Thoracic aorta (tissue), 2 donors: ENCODE measurements around the gene CPZ. TPM values are rescaled to one million over a fixed set of nuclear protein-coding genes. Genes with fewer than 3 reads are reported as not detected.
"Not testable (repeated sequence)": the region's sequence is repeated elsewhere in the genome, so short reads cannot be mapped to it uniquely, and the experiment has no call there.

Experiments used
- ATAC-seq: fragments of 150-250 bp; one replicate; pipeline ENCODE4 v1.8.0; 2017; ENCODE audit warnings: low read depth; ENCODE audit not compliant: insufficient number of reproducible peaks, low FRiP score
- DNase-seq: peaks from one replicate; pipeline ENCODE4 v3.0.0-alpha.2; 2020; ENCODE audit warnings: low spot score
- H3K27ac ChIP-seq, 2 donors: fragments of 200-600 bp; sonication (generic); 1 replicate in 1 of 2; 2 replicates in 1 of 2; pipeline ENCODE4 v1.5.1; 2016; ENCODE audit warnings: mild to moderate bottlenecking in 2 of 2, moderate library complexity in 2 of 2
- H3K27me3 ChIP-seq: fragments of 200-600 bp; sonication (generic); replicated peaks from 2 replicates; pipeline ENCODE4 v1.6.0; 2016; ENCODE audit warnings: mild to moderate bottlenecking; ENCODE audit not compliant: insufficient read depth
- H3K36me3 ChIP-seq: fragments of 200-600 bp; sonication (generic); one replicate; pipeline ENCODE4 v1.5.1; 2016
- H3K4me1 ChIP-seq, 2 donors: fragments of 200-600 bp; sonication (generic); 1 replicate in 1 of 2; 2 replicates in 1 of 2; pipeline versions ENCODE4 v1.5.1 to v1.6.0; 2016; ENCODE audit warnings: low read depth in 2 of 2, mild to moderate bottlenecking in 1 of 2; ENCODE audit not compliant: control insufficient read depth in 1 of 2
- H3K4me3 ChIP-seq: fragments of 200-600 bp; sonication (generic); 2 replicates; pipeline ENCODE4 v1.5.1; 2016; ENCODE audit warnings: mild to moderate bottlenecking
- H3K9me3 ChIP-seq: fragments of 200-600 bp; sonication (generic); 2 replicates; pipeline ENCODE4 v1.5.1; 2016
- CTCF ChIP-seq: fragments of 200-600 bp; sonication (generic); IDR thresholded peaks from one replicate; pipeline ENCODE4 v1.5.1; 2019; ENCODE audit warnings: antibody characterized with exemption
- total RNA-seq, 2 donors: library from RNA; depleted of rRNA; stranded (reverse); fragments of >200 nt; gene quantifications; one replicate each; pipeline versions ENCODE4 v1.1.0 to v1.2.3, GENCODE V29; 2016

CPZ gene
- total RNA-seq, 2 donors from 2014 or later: 3.0 to 6.1 TPM

- Histone ChIP-seq H3K9me3 (no peaks in the 10 kb centered on the region), H3K27ac (no peak overlapping the region), H3K4me3 (no peak overlapping the region), H3K4me1 (no peaks in the 10 kb centered on the region), H3K36me3 (no peaks in the 10 kb centered on the region), H3K27me3 (no peaks in the 10 kb centered on the region)
- no peak for DNase-seq
- TF ChIP-seq CTCF: no peak
- ATAC-seq: no peak
Observed at GRCh38 chr4:8618421-8618820, 25.9 kb downstream of the CPZ start.

GRCh38 chr4:8618961-8619720, 26.6 kb downstream of the CPZ start:
- no peak overlapping the region for H3K27ac ChIP-seq
- no peaks in the 10 kb centered on the region for H3K9me3 ChIP-seq
- no peak for TF ChIP-seq CTCF
- ATAC-seq (no peak), DNase-seq (no peak)
- H3K4me3 ChIP-seq: no peak overlapping the region
- no peaks in the 10 kb centered on the region for H3K4me1 ChIP-seq
- no peaks in the 10 kb centered on the region for H3K27me3 ChIP-seq
- H3K36me3 ChIP-seq: no peaks in the 10 kb centered on the region

GRCh38 chr4:8621135-8621534, 28.6 kb downstream of the CPZ start:
- not testable (repeated sequence) for H3K4me1 ChIP-seq, H3K27me3 ChIP-seq, ATAC-seq, DNase-seq, H3K27ac ChIP-seq, H3K36me3 ChIP-seq, H3K9me3 ChIP-seq, H3K4me3 ChIP-seq

- ATAC-seq, H3K9me3 ChIP-seq, DNase-seq: not testable (repeated sequence)
Observed at GRCh38 chr4:8624601-8625272, 32.2 kb downstream of the CPZ start.

GRCh38 chr4:8630240-8630905, 37.8 kb downstream of the CPZ start:
- not testable (repeated sequence) for H3K4me1 ChIP-seq, DNase-seq, H3K27me3 ChIP-seq, H3K4me3 ChIP-seq, ATAC-seq, H3K36me3 ChIP-seq, H3K27ac ChIP-seq, H3K9me3 ChIP-seq

More at GRCh38 chr4:8624601-8625272, 32.2 kb downstream of the CPZ start:
- not testable (repeated sequence) for H3K27ac ChIP-seq, H3K36me3 ChIP-seq, H3K27me3 ChIP-seq, H3K4me3 ChIP-seq, H3K4me1 ChIP-seq

- H3K4me1 ChIP-seq, H3K36me3 ChIP-seq, ATAC-seq, H3K4me3 ChIP-seq, DNase-seq, H3K9me3 ChIP-seq, H3K27ac ChIP-seq, H3K27me3 ChIP-seq: not testable (repeated sequence)
Observed at GRCh38 chr4:8631896-8632295, 39.3 kb downstream of the CPZ start.

- not testable (repeated sequence) for H3K27me3 ChIP-seq, DNase-seq, H3K36me3 ChIP-seq, H3K4me3 ChIP-seq, ATAC-seq, H3K9me3 ChIP-seq, H3K27ac ChIP-seq, H3K4me1 ChIP-seq
Observed at GRCh38 chr4:8634773-8635172, 42.2 kb downstream of the CPZ start.

- ATAC-seq, H3K9me3 ChIP-seq, H3K36me3 ChIP-seq, H3K4me3 ChIP-seq, H3K27ac ChIP-seq, H3K27me3 ChIP-seq, H3K4me1 ChIP-seq, DNase-seq: not testable (repeated sequence)
Observed at GRCh38 chr4:8635897-8636554, 43.5 kb downstream of the CPZ start.
